GM23338 (cell line): ENCODE results near the gene OARD1.
"Not testable (repeated sequence)": the region's sequence is repeated elsewhere in the genome, so short reads cannot be mapped to it uniquely, and the experiment has no call there.

Source experiments
- CREB1 ChIP-seq: fragments of 250-450 bp; sonication (Bioruptor Pico); IDR thresholded peaks from 2 replicates; pipeline ENCODE4 v1.5.0; 2020; ENCODE audit warnings: low read depth, mild to moderate bottlenecking, moderate library complexity
- CTCF ChIP-seq, 2 experiments: fragments of 200-600 bp in 1 of 2; sonication (generic) in 1 of 2; conservative IDR thresholded peaks; 2 replicates each; pipeline versions ENCODE4 v1.5.1 to v1.6.1; 2016 to 2017; ENCODE audit warnings: antibody characterized with exemption in 2 of 2, low read depth in 2 of 2, mild to moderate bottlenecking in 2 of 2, moderate library complexity in 1 of 2
- ZNF114 ChIP-seq: fragments of 250-450 bp; sonication (Bioruptor Pico); IDR thresholded peaks from 2 replicates; pipeline ENCODE4 v1.5.0; 2020; ENCODE audit warnings: mild to moderate bottlenecking, moderate library complexity
- TF ChIP-seq, protein P1 (sequence below): IDR thresholded peaks from 2 replicates; pipeline ENCODE4 v1.6.1; 2016; ENCODE audit warnings: antibody characterized with exemption
- TF ChIP-seq, protein P2 (sequence below): IDR thresholded peaks from one replicate; pipeline ENCODE4 v1.6.1; 2018; ENCODE audit warnings: antibody characterized with exemption; ENCODE audit not compliant: unreplicated experiment

DNA sequence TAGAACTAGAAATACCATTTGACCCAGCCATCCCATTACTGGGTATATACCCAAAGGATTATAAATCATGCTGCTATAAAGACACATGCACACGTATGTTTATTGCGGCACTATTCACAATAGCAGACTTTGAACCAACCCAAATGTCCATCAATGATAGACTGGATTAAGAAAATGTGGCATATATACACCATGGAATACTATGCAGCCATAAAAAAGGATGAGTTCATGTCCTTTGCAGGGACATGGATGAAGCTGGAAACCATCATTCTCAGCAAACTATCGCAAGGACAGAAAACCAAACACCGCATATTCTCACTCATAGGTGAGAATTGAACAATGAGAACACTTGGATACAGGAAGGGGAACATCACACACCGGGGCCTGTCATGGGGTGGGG lies 56.3 kb downstream of the OARD1 start:
- TF ChIP-seq ZNF114 (CRISPR knock-in tag); CTCF (conservative IDR thresholded peaks at IDR 0.05; ENCODE audit: low read depth in 2 of 2); CREB1 (CRISPR knock-in tag): not testable (repeated sequence)
- TF ChIP-seq, protein P1, sequence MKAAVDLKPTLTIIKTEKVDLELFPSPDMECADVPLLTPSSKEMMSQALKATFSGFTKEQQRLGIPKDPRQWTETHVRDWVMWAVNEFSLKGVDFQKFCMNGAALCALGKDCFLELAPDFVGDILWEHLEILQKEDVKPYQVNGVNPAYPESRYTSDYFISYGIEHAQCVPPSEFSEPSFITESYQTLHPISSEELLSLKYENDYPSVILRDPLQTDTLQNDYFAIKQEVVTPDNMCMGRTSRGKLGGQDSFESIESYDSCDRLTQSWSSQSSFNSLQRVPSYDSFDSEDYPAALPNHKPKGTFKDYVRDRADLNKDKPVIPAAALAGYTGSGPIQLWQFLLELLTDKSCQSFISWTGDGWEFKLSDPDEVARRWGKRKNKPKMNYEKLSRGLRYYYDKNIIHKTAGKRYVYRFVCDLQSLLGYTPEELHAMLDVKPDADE: not testable (repeated sequence)
- TF ChIP-seq, protein P2, sequence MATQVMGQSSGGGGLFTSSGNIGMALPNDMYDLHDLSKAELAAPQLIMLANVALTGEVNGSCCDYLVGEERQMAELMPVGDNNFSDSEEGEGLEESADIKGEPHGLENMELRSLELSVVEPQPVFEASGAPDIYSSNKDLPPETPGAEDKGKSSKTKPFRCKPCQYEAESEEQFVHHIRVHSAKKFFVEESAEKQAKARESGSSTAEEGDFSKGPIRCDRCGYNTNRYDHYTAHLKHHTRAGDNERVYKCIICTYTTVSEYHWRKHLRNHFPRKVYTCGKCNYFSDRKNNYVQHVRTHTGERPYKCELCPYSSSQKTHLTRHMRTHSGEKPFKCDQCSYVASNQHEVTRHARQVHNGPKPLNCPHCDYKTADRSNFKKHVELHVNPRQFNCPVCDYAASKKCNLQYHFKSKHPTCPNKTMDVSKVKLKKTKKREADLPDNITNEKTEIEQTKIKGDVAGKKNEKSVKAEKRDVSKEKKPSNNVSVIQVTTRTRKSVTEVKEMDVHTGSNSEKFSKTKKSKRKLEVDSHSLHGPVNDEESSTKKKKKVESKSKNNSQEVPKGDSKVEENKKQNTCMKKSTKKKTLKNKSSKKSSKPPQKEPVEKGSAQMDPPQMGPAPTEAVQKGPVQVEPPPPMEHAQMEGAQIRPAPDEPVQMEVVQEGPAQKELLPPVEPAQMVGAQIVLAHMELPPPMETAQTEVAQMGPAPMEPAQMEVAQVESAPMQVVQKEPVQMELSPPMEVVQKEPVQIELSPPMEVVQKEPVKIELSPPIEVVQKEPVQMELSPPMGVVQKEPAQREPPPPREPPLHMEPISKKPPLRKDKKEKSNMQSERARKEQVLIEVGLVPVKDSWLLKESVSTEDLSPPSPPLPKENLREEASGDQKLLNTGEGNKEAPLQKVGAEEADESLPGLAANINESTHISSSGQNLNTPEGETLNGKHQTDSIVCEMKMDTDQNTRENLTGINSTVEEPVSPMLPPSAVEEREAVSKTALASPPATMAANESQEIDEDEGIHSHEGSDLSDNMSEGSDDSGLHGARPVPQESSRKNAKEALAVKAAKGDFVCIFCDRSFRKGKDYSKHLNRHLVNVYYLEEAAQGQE: not testable (repeated sequence)
